Esophagus squamous epithelium (tissue), 5 donors: ENCODE results near the gene ADAM10. TPM values are rescaled to one million over a fixed set of nuclear protein-coding genes. Genes with fewer than 3 reads are reported as not detected.

Source experiments
- DNase-seq: peaks from one replicate; lab custom pipeline; 2025; lab: John Stamatoyannopoulos, UW
- H3K27ac ChIP-seq, 4 donors: fragments of 200-600 bp; sonication (generic); one replicate each; pipeline ENCODE4 v1.5.1; 2016 to 2019; ENCODE audit warnings: mild to moderate bottlenecking in 1 of 4
- H3K27me3 ChIP-seq, 4 donors: fragments of 200-600 bp; sonication (generic); 1 replicate in 3 of 4; 2 replicates in 1 of 4; pipeline versions ENCODE4 v1.5.1 to v1.6.0; 2017 to 2021; ENCODE audit warnings: antibody characterized with exemption in 1 of 4
- H3K36me3 ChIP-seq, 3 donors: fragments of 200-600 bp; sonication (generic); one replicate each; pipeline ENCODE4 v1.5.1; 2016 to 2019
- H3K4me1 ChIP-seq, 3 donors: fragments of 200-600 bp; sonication (generic); one replicate each; pipeline ENCODE4 v1.5.1; 2017 to 2019
- H3K4me3 ChIP-seq, 4 donors: fragments of 200-600 bp; sonication (generic); 1 replicate in 3 of 4; 2 replicates in 1 of 4; pipeline ENCODE4 v1.5.1; 2016 to 2019; ENCODE audit warnings: mild to moderate bottlenecking in 2 of 4, moderate library complexity in 1 of 4
- H3K9me3 ChIP-seq, 3 donors: fragments of 200-600 bp; sonication (generic); one replicate each; pipeline ENCODE4 v1.5.1; 2016 to 2019
- CTCF ChIP-seq, 6 experiments: fragments of 450-650 bp in 4 of 6; fragments of 200-600 bp in 2 of 6; sonication (generic) in 2 of 6; IDR thresholded peaks; one replicate each; pipeline ENCODE4 v1.5.1; 2016 to 2019; ENCODE audit warnings: antibody characterized with exemption in 6 of 6, mild to moderate bottlenecking in 4 of 6, moderate library complexity in 4 of 6
- POLR2A ChIP-seq, 4 donors: fragments of 450-650 bp; IDR thresholded peaks; one replicate each; pipeline ENCODE4 v1.6.1; 2017; ENCODE audit warnings: antibody characterized with exemption in 4 of 4, mild to moderate bottlenecking in 4 of 4, moderate library complexity in 3 of 4
- WGBS, 2 donors: methylation state at CpG; one replicate each; pipeline ENCODE4 v1.1.5; 2018; 5-methylcytosine and 5-hydroxymethylcytosine counted together
- intact Hi-C: fragments of 100-400 bp; cut with DNase I; formaldehyde crosslinking; loops from one replicate; pipeline ENCODE4 v1.15.0; 2022
- total RNA-seq, 4 donors: library from RNA; depleted of rRNA; stranded (reverse); fragments of >200 nt; gene quantifications; one replicate each; pipeline ENCODE4 v1.1.0, GENCODE V29; 2016
- donor health status: DM: yes; HTN: yes; CAD: no.

The ADAM10 gene
- total RNA-seq, 4 donors from 2014 or later, result 34.3 to 61.3 (median 52.8) TPM

DNA sequence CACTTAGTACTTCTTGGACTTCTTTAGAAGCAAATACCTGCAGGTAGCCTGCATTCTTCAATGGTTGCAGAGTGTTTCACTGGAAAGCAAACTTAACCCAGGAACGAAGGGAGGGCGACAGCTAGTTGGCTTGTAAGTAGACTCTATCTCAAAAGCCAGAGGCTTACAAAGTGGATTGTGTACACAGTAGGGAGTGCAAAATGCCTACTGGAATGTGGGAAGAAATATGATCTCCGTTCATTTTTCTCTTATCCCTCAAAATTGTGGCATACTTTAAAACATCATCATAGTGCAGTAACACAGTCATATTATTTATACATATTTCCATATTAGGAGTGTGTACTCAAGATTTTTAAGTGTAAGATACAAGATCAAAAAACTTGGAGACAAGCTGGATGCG lies 162.0 kb downstream of the ADAM10 start:
- intact Hi-C loops, result no loop called here
- WGBS, 2 donors, result 81 to 89% methylated on average over 4 of the region's 4 CpGs
- no peaks in the 10 kb centered on the region for H3K36me3 ChIP-seq
- no peaks in the 10 kb centered on the region for H3K9me3 ChIP-seq
- no peak overlapping the region for H3K4me3 ChIP-seq
- DNase-seq, result no peak
- H3K4me1 ChIP-seq, result no peaks in the 10 kb centered on the region
- no peaks in the 10 kb centered on the region for H3K27me3 ChIP-seq
- TF ChIP-seq POLR2A (IDR thresholded peaks at IDR 0.05) (no peak), CTCF (IDR thresholded peaks at IDR 0.05) (no peak)
- H3K27ac ChIP-seq, result no peak overlapping the region

DNA sequence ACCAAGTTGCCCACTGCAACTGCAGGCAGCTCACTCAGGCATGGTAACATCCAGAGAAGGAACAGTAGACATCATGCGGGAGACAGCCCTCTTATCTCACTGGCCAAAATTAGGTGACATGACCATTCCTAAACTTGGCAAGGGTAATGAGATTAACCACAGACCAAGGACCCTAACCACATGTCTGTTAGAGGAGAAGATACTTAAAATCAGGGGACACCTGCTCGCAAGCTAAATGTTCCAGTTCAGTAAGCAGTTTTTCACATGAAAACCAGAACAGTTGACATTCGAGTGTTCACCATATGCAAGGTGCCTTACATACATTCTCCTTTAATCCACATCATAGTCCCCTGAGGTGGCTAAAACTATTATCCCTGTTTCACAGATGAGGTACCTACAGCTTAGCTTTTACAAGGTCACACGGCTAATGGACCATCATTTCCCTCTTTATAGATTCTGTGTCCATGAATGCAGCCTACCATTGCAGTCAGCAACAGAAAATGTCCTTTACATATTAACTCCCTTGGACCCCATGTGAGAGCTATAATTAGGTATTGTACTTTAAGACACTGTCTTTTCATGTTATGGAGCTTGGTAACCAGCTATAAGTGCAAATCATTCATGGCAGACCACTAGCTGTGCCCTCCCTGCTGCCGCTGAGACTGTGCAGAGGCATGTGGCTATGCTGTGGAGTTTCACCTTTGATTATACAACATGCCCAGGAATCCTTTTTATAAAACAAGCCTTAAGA lies 163.6 kb downstream of the ADAM10 start:
- intact Hi-C loops, result no loop called here
- Histone ChIP-seq H3K36me3 (no peaks in the 10 kb centered on the region), H3K9me3 (no peaks in the 10 kb centered on the region), H3K27me3 (no peaks in the 10 kb centered on the region), H3K4me3 (no peak overlapping the region), H3K4me1 (no peaks in the 10 kb centered on the region), H3K27ac (no peak overlapping the region)
- TF ChIP-seq CTCF (IDR thresholded peaks at IDR 0.05) (no peak), POLR2A (IDR thresholded peaks at IDR 0.05) (no peak)
- 85 to 86% methylated on average over 5 of the region's 5 CpGs for WGBS, 2 donors
- no peak for DNase-seq

GRCh38 chr15:58584789-58585461 lies 164.6 kb downstream of the ADAM10 start:
- Histone ChIP-seq H3K4me1 (no peaks in the 10 kb centered on the region), H3K9me3 (no peaks in the 10 kb centered on the region), H3K27me3 (no peaks in the 10 kb centered on the region), H3K4me3 (no peak overlapping the region), H3K27ac (no peak overlapping the region), H3K36me3 (no peaks in the 10 kb centered on the region)
- DNase-seq, result no peak
- intact Hi-C loops, result no loop called here
- TF ChIP-seq CTCF (IDR thresholded peaks at IDR 0.05), result no peak
- TF ChIP-seq POLR2A (IDR thresholded peaks at IDR 0.05), result no peak
- WGBS, 2 donors, result 69 to 83% methylated on average over 6 of the region's 6 CpGs

DNA sequence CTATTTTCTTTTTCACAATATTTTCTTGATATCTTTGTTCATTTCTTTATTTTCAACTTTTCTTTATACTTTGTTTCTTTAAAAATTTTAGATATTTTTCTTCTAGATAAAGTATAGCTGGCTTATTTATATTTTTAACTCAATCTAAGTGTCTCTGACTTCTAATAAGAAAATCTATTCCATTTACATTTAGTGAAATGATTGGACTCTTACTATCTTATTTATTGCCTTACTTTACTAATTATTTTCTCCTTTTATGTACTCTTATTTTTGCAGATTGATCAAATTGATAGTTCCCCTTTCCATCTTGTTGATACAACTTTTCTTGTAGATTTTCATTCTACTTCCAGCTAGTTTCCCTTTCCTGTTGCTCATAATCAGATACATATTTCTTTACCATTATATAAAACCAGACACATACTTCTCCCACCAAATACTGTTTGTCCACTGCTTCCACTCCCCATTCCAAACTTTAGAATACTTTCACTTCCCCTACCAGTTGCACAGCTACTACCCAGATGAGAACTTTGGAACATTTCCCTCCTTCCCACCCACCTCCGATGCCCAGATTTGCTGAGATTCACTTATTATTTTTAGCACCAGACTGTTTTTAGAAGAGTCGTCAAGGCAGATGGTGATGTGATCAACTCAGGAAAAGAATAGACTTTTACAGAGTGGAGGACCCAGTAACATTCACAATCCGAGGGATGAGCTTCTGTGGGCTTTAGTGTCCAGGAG lies 166.2 kb downstream of the ADAM10 start:
- no peak for DNase-seq
- H3K4me1 ChIP-seq, result no peaks in the 10 kb centered on the region
- intact Hi-C loops, result no loop called here
- no peaks in the 10 kb centered on the region for H3K9me3 ChIP-seq
- no peaks in the 10 kb centered on the region for H3K27me3 ChIP-seq
- no peak for TF ChIP-seq POLR2A (IDR thresholded peaks at IDR 0.05)
- no peak for TF ChIP-seq CTCF (IDR thresholded peaks at IDR 0.05)
- H3K36me3 ChIP-seq, result no peaks in the 10 kb centered on the region
- WGBS, 2 donors, result 88 to 92% methylated on average over 3 of the region's 3 CpGs
- H3K4me3 ChIP-seq, result no peak overlapping the region
- no peak overlapping the region for H3K27ac ChIP-seq

- H3K4me1 ChIP-seq, result no peaks in the 10 kb centered on the region
- H3K4me3 ChIP-seq, result no peak overlapping the region
- no peaks in the 10 kb centered on the region for H3K9me3 ChIP-seq
- no peaks in the 10 kb centered on the region for H3K27me3 ChIP-seq
- TF ChIP-seq POLR2A (IDR thresholded peaks at IDR 0.05) (no peak), CTCF (IDR thresholded peaks at IDR 0.05) (no peak)
- no peak for DNase-seq
- no peak overlapping the region for H3K27ac ChIP-seq
- intact Hi-C loops, result no loop called here
- WGBS, 2 donors, result 80 to 81% methylated on average over 3 of the region's 3 CpGs
- H3K36me3 ChIP-seq, result no peaks in the 10 kb centered on the region
Observed at GRCh38 chr15:58582160-58582559, 167.3 kb downstream of the ADAM10 start.
